AG08395 (cell line): ENCODE data around the gene HECTD3.
"Not testable (repeated sequence)": the region's sequence is repeated elsewhere in the genome, so short reads cannot be mapped to it uniquely, and the experiment has no call there.

Experiments used
- DNase-seq: peaks from one replicate; pipeline ENCODE4 v3.0.0; 2012; ENCODE audit warnings: mixed read lengths, low spot score

HECTD3 gene

GRCh38 chr1:44988531-44989156 lies 22.5 kb downstream of the HECTD3 start:
- no peak for DNase-seq

- no peak for DNase-seq
These were observed 25.3 kb downstream of the HECTD3 start for GRCh38 chr1:44985747-44986359.

GRCh38 chr1:44977372-44977771 lies 33.8 kb downstream of the HECTD3 start:
- DNase-seq, result not testable (repeated sequence)

DNA sequence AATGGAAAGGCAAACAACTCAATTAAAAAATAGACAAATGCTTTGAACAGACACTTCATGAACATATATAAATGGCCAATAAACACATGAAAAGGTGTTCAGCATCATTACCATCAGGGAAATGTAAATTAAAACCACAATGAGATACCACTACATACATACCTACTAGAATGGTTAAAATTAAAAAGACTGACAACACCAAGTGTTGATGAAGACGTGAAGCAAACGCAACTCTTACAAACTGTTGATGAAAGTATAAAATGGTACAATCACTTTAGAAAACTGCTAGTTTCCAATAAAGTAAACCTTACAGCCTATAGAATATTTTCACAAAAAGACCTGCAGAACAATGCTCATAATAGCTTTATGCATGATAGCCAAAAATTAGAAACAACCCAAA lies 34.9 kb downstream of the HECTD3 start:
- DNase-seq, result no peak

- DNase-seq, result no peak
These were observed 37.5 kb downstream of the HECTD3 start for GRCh38 chr1:44973645-44974044.

GRCh38 chr1:44970317-44970716 lies 40.8 kb downstream of the HECTD3 start:
- no peak for DNase-seq

DNA sequence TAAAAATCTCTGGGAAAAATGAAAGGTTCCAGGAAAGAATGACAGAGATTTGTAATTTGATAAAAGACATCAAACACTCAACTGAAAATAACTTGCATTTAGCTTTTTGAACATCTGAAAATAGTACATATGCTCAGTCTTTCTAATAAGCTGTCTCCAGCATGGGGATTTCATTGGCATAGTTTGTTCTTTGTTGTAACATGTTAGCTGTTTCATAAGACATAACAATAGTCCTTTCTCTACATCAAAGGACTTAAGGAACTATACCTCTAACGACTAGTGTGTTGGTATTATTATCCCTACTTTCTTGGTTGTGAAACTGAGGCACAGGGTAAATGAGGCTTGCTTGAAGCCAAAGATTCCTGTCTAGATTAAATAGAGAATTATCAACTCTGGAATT lies 46.7 kb downstream of the HECTD3 start:
- DNase-seq, result no peak

DNA sequence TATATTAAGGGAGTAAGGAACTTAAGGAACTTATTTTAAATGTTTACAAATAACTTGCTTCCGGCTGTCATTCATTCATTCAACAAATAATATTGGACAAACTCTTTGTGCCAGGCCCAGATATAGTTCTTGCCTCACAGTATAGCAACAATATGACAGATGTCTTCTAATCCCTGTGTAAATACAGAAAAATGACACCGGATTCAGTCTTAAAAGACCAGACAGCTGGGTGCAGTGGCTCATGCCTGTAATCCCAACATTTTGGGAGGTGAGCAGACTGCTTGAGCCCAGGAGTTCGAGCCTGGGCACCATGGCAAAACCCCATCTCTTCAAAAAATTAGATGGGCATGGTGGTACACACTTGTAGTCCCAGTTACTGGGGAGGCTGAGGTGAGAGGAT lies 48.4 kb downstream of the HECTD3 start:
- no peak for DNase-seq

DNA sequence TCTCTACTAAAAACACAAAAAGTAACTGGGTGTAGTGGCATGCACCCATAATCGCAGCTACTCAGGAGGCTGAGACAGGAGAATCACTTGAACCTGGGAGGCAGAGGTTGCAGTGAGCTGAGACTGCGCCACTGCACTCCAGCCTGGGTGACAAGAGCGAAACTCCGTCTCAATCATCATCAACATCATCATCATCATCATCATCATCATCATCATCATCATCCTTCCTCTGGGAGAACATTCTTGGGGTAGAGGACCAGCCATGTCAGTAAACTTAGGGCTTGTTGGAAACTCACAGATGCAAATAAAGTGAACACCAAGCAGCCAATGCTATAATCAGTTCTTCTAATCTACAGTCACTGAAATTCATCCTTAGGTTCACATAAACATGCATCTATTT lies 49.1 kb downstream of the HECTD3 start:
- DNase-seq, result not testable (repeated sequence)

DNA sequence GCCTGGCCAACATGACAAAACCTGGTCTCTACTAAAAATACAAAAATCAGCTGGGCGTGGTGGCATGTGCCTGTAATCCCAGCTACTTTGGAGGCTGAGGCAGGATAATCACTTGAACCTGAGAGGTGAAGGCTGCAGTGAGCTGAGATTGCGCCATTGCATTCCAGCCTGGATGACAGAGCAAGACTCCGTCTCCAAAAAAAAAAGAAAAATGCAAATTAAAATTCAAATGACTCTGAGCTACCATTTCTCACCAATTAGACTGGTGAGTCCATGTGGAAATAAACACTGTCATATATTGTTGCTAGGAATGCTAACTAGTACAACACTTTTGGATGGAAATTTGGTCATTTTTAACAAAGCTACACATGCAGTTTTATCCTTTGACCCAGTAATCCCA lies 53.6 kb downstream of the HECTD3 start:
- DNase-seq, result peak; percentile 28

- DNase-seq, result not testable (repeated sequence)
These were observed 55.0 kb downstream of the HECTD3 start for GRCh38 chr1:44956077-44956476.
